H9 (cell line): Measurements from ENCODE around the gene TLX1. TPM values are rescaled to one million over a fixed set of nuclear protein-coding genes. Genes with fewer than 3 reads are reported as not detected.

Experiments
- DNase-seq: peaks from one replicate; pipeline ENCODE4 v3.0.0-alpha.2; 2017
- H2AFZ ChIP-seq: one replicate; pipeline ENCODE4 v1.6.1; 2013; ENCODE audit warnings: mild to moderate bottlenecking, low read length, control low read depth, moderate library complexity
- H2AK5ac ChIP-seq: 2 replicates; pipeline ENCODE4 v1.6.1; 2013; ENCODE audit warnings: low read length, control low read depth, mixed read lengths; ENCODE audit not compliant: insufficient read length
- H2BK120ac ChIP-seq: one replicate; pipeline ENCODE4 v1.6.1; 2013; ENCODE audit warnings: low read depth, mild to moderate bottlenecking, low read length, control low read depth, inconsistent platforms; ENCODE audit not compliant: poor library complexity, severe bottlenecking
- H2BK12ac ChIP-seq: 2 replicates; pipeline ENCODE4 v1.6.1; 2013; ENCODE audit warnings: low read length, control low read depth, mixed read lengths, low read depth; ENCODE audit not compliant: insufficient read length
- H2BK15ac ChIP-seq: 2 replicates; pipeline ENCODE4 v1.6.1; 2013; ENCODE audit warnings: low read depth, low read length, control low read depth
- H2BK20ac ChIP-seq: one replicate; pipeline ENCODE4 v1.6.1; 2013; ENCODE audit warnings: low read depth, mild to moderate bottlenecking, low read length, control low read depth, inconsistent platforms; ENCODE audit not compliant: poor library complexity, severe bottlenecking
- H2BK5ac ChIP-seq: 2 replicates; pipeline ENCODE4 v1.6.1; 2013; ENCODE audit warnings: low read length, control low read depth, mixed read lengths; ENCODE audit not compliant: insufficient read length
- H3K14ac ChIP-seq: 2 replicates; pipeline ENCODE4 v1.6.1; 2013; ENCODE audit warnings: low read length, control low read depth; ENCODE audit not compliant: insufficient read depth
- H3K18ac ChIP-seq: 2 replicates; pipeline ENCODE4 v1.6.1; 2013; ENCODE audit warnings: low read depth, mild to moderate bottlenecking, mixed read lengths, low read length, control low read depth; ENCODE audit not compliant: insufficient read length
- H3K23ac ChIP-seq: 2 replicates; pipeline ENCODE4 v1.6.1; 2013; ENCODE audit warnings: low read length, control low read depth, mixed read lengths, low read depth; ENCODE audit not compliant: insufficient read length
- H3K23me2 ChIP-seq: 2 replicates; pipeline ENCODE4 v1.6.1; 2013; ENCODE audit warnings: low read depth, mild to moderate bottlenecking, mixed read lengths, low read length, control low read depth; ENCODE audit not compliant: insufficient read length, poor library complexity, severe bottlenecking
- H3K27ac ChIP-seq: 2 replicates; pipeline ENCODE4 v1.5.1; 2013; ENCODE audit warnings: low read length, control low read depth, mixed read lengths, low read depth; ENCODE audit not compliant: insufficient read length
- H3K27me3 ChIP-seq: 2 replicates; pipeline ENCODE4 v1.6.1; 2013; ENCODE audit warnings: low read length, control low read depth, inconsistent platforms; ENCODE audit not compliant: insufficient read depth
- H3K4ac ChIP-seq: 2 replicates; pipeline ENCODE4 v1.6.1; 2013; ENCODE audit warnings: low read depth, mild to moderate bottlenecking, control low read depth, inconsistent platforms, low read length, moderate library complexity
- H3K4me1 ChIP-seq: 2 replicates; pipeline ENCODE4 v1.6.1; 2013; ENCODE audit warnings: low read length, control low read depth, inconsistent platforms; ENCODE audit not compliant: insufficient read depth
- H3K4me2 ChIP-seq: 2 replicates; pipeline ENCODE4 v1.6.1; 2013; ENCODE audit warnings: low read length, control low read depth, mixed read lengths; ENCODE audit not compliant: insufficient read length, insufficient read depth
- H3K56ac ChIP-seq: 2 replicates; pipeline ENCODE4 v1.6.1; 2013; ENCODE audit warnings: low read depth, mild to moderate bottlenecking, mixed read lengths, low read length, control low read depth; ENCODE audit not compliant: insufficient read length
- H3K79me1 ChIP-seq: 2 replicates; pipeline ENCODE4 v1.6.1; 2013; ENCODE audit warnings: low read depth, mild to moderate bottlenecking, moderate library complexity, low read length, control low read depth, inconsistent platforms; ENCODE audit not compliant: insufficient read depth, poor library complexity, severe bottlenecking
- H3K79me2 ChIP-seq: 2 replicates; pipeline ENCODE4 v1.6.1; 2013; ENCODE audit warnings: low read length, control low read depth, inconsistent platforms; ENCODE audit not compliant: insufficient read depth
- H3K9ac ChIP-seq: 2 replicates; pipeline ENCODE4 v1.6.1; 2013; ENCODE audit warnings: low read length, control low read depth, mixed read lengths; ENCODE audit not compliant: insufficient read length; ENCODE audit errors: extremely low read depth
- H3K9me3 ChIP-seq: one replicate; pipeline ENCODE4 v1.6.1; 2013; ENCODE audit warnings: low read depth, low read length, inconsistent platforms; ENCODE audit not compliant: control insufficient read depth
- H3T11ph ChIP-seq: one replicate; pipeline ENCODE4 v1.6.1; 2013; ENCODE audit warnings: mild to moderate bottlenecking, low read length, control low read depth, inconsistent platforms
- H4K20me1 ChIP-seq: one replicate; pipeline ENCODE4 v1.6.1; 2013; ENCODE audit not compliant: control insufficient read depth, insufficient read length, insufficient read depth
- H4K5ac ChIP-seq: 2 replicates; pipeline ENCODE4 v1.6.1; 2013; ENCODE audit warnings: low read depth, mild to moderate bottlenecking, mixed read lengths, low read length, control low read depth; ENCODE audit not compliant: insufficient read length
- H4K8ac ChIP-seq: replicated peaks from 2 replicates; pipeline ENCODE4 v1.6.1; 2013; ENCODE audit warnings: low read length, control low read depth, mixed read lengths, low read depth; ENCODE audit not compliant: insufficient read length
- H4K91ac ChIP-seq: 2 replicates; pipeline ENCODE4 v1.6.1; 2013; ENCODE audit warnings: low read depth, mild to moderate bottlenecking, moderate library complexity, mixed read lengths, low read length, control low read depth; ENCODE audit not compliant: insufficient read length
- H3K27ac Mint-ChIP-seq, 3 experiments: 2 replicates in 2 of 3; 3 replicates in 1 of 3; pipeline ENCODE4 v1.8.0; 2020 to 2021; ENCODE audit warnings: mixed read lengths in 3 of 3, mild to moderate bottlenecking in 1 of 3, moderate library complexity in 1 of 3
- H3K27me3 Mint-ChIP-seq: 2 replicates; pipeline ENCODE4 v1.8.0; 2021; ENCODE audit warnings: low read depth, mild to moderate bottlenecking, moderate library complexity, mixed read lengths
- H3K36me3 Mint-ChIP-seq, 3 experiments: 2 replicates in 2 of 3; 3 replicates in 1 of 3; pipeline ENCODE4 v1.8.0; 2020 to 2021; ENCODE audit warnings: low read depth in 3 of 3, mixed read lengths in 3 of 3; ENCODE audit not compliant: insufficient read depth in 1 of 3
- H3K4me1 Mint-ChIP-seq, 2 experiments: 2 replicates each; pipeline ENCODE4 v1.8.0; 2020; ENCODE audit warnings: mixed read lengths in 2 of 2
- H3K4me3 Mint-ChIP-seq, 2 experiments: 2 replicates in 1 of 2; 3 replicates in 1 of 2; pipeline ENCODE4 v1.8.0; 2020 to 2021; ENCODE audit warnings: mild to moderate bottlenecking in 2 of 2, mixed read lengths in 2 of 2, moderate library complexity in 1 of 2
- H3K9me3 Mint-ChIP-seq, 2 experiments: 2 replicates in 1 of 2; 3 replicates in 1 of 2; pipeline ENCODE4 v1.8.0; 2020; ENCODE audit warnings: mild to moderate bottlenecking in 2 of 2, mixed read lengths in 2 of 2, moderate library complexity in 1 of 2
- CTCF ChIP-seq: fragments of 200-600 bp; sonication (generic); conservative IDR thresholded peaks from 3 replicates; pipeline ENCODE4 v1.8.0; 2021; ENCODE audit warnings: antibody characterized with exemption, mild to moderate bottlenecking
- WGBS: extraction: QIAGEN DNeasy Blood & Tissue Kit; methylation state at CpG from one replicate; pipeline ENCODE4 v1.1.7; 2013; ENCODE audit warnings: missing lambda C conversion rate, low lambda C conversion rate, mixed read lengths; ENCODE audit not compliant: insufficient read length; ENCODE audit errors: extremely low coverage; 5-methylcytosine and 5-hydroxymethylcytosine counted together
- total RNA-seq: library from RNA; stranded (reverse); gene quantifications from 2 replicates; pipeline ENCODE4 v1.2.1, GENCODE V29; 2021

Gene TLX1
- total RNA-seq, 1 experiment from 2014 or later: not detected

GRCh38 chr10:101136007-101136707 is 5.1 kb downstream of the TLX1 start:
- Mint-ChIP-seq H3K4me3 (no peak overlapping the region), H3K9me3 (peaks cover 5 to 9% of the 10 kb centered on the region in 2 experiments; a peak in 3 of 5 replicates), H3K27ac (no peak overlapping the region), H3K27me3 (peaks cover 100% of the 10 kb centered on the region), H3K4me1 (peaks cover 12 to 38% of the 10 kb centered on the region in 2 experiments), H3K36me3 (no peaks in the 10 kb centered on the region; a peak in 3 of 7 replicates)
- H3K23ac ChIP-seq: no peak overlapping the region
- H4K91ac ChIP-seq: no peak overlapping the region
- no peak overlapping the region for H2BK12ac ChIP-seq
- H2BK120ac ChIP-seq: no peak overlapping the region
- H3K18ac ChIP-seq: no peak overlapping the region
- H3K4ac ChIP-seq: no peak overlapping the region
- no peaks in the 10 kb centered on the region for H3K9me3 ChIP-seq
- no peak overlapping the region for H2BK20ac ChIP-seq
- H2BK5ac ChIP-seq: no peak overlapping the region
- H3K56ac ChIP-seq: no peak overlapping the region
- H3K4me1 ChIP-seq: no peaks in the 10 kb centered on the region
- no peaks in the 10 kb centered on the region for H3K23me2 ChIP-seq
- no peaks in the 10 kb centered on the region for H4K20me1 ChIP-seq
- H3K27me3 ChIP-seq: peaks cover 100% of the 10 kb centered on the region
- DNase-seq: peak; percentile 64
- H3K79me2 ChIP-seq: no peaks in the 10 kb centered on the region
- H3K4me2 ChIP-seq: no peak overlapping the region
- H2AK5ac ChIP-seq: no peak overlapping the region
- no CpG with 5 or more reads among the region's 33 CpGs for WGBS
- H4K5ac ChIP-seq: no peak overlapping the region
- no peak overlapping the region for H3K27ac ChIP-seq
- no peak overlapping the region for H3K9ac ChIP-seq
- H3K79me1 ChIP-seq: no peaks in the 10 kb centered on the region
- H2AFZ ChIP-seq: no peak overlapping the region
- H3T11ph ChIP-seq: no peak overlapping the region
- TF ChIP-seq CTCF: no peak
- H2BK15ac ChIP-seq: no peak overlapping the region
- H4K8ac ChIP-seq: no peak overlapping the region
- H3K14ac ChIP-seq: no peak overlapping the region
